ENCODE results near the gene MCL1. TPM values are rescaled to one million over a fixed set of nuclear protein-coding genes. Genes with fewer than 3 reads are reported as not detected.

MCL1 gene
- total and polyA plus RNA-seq, 2 of the 13 experiments (the other 11 are each of a cell fraction or from before 2014, with no cell fraction given) = 69.5 to 125 TPM

DNA sequence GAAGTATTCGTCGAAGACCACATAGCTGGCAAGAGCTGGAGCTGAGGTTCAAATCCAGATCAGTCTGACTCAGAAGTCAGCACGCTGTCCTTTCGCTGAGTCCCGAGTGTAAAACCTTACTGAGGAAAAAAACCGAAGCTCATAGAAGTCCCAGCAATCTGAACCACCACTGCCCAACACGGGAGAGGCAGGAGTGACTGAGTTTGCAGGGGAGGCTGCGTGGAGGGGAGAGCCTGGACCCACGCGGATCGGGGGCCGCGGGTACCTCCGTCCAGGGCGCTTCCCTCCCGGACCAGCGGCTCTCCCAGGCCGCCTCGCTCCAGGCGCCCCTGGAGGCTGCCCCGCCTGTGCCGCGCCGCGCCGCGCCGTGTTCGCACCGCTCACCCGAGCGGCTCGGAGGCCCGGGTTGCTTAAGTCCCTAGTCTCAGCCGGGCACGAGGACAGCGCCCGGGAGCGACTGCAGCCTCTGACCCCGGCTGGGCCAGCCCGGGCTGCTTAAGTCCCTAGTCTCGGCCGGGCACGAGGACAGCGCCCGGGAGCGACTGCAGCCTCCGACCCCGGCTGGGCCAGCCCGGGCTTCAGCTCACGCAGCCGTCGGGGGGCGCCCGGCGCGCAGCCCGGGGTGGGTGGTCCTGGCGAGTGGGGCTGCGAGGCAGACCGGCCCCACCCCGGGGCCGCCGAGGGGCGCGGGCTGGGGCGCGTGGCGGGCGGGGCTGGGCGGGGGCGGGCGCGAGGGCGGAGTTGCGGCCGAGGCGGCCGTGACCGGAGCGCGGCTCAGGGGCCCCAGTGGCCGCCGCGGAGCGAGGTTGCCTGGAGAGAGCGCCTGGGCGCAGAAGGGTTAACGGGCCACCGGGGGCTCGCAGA is 30.5 kb downstream of the MCL1 start, which contains the start of gene ADAMTSL4 (continued):
- TF ChIP-seq, protein P1, sequence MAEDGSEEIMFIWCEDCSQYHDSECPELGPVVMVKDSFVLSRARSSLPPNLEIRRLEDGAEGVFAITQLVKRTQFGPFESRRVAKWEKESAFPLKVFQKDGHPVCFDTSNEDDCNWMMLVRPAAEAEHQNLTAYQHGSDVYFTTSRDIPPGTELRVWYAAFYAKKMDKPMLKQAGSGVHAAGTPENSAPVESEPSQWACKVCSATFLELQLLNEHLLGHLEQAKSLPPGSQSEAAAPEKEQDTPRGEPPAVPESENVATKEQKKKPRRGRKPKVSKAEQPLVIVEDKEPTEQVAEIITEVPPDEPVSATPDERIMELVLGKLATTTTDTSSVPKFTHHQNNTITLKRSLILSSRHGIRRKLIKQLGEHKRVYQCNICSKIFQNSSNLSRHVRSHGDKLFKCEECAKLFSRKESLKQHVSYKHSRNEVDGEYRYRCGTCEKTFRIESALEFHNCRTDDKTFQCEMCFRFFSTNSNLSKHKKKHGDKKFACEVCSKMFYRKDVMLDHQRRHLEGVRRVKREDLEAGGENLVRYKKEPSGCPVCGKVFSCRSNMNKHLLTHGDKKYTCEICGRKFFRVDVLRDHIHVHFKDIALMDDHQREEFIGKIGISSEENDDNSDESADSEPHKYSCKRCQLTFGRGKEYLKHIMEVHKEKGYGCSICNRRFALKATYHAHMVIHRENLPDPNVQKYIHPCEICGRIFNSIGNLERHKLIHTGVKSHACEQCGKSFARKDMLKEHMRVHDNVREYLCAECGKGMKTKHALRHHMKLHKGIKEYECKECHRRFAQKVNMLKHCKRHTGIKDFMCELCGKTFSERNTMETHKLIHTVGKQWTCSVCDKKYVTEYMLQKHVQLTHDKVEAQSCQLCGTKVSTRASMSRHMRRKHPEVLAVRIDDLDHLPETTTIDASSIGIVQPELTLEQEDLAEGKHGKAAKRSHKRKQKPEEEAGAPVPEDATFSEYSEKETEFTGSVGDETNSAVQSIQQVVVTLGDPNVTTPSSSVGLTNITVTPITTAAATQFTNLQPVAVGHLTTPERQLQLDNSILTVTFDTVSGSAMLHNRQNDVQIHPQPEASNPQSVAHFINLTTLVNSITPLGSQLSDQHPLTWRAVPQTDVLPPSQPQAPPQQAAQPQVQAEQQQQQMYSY (CRISPR knock-in tag; IDR thresholded peaks at IDR 0.05) = peak; percentile 48; the same call in 1 of the 2 replicates
- TF ChIP-seq SIN3A (IDR thresholded peaks at IDR 0.05; ENCODE audit: borderline replicate concordance, low read depth, low read length) (0 out of 2 replicates have a peak, but pooled peaks have one; percentile 7), ZKSCAN8 (CRISPR knock-in tag; IDR thresholded peaks at IDR 0.05; ENCODE audit: borderline replicate concordance) (0 out of 2 replicates have a peak, but pooled peaks have one; percentile 35), ATF7-NPFF (CRISPR knock-in tag; IDR thresholded peaks at IDR 0.05; ENCODE audit: low read depth) (0 out of 2 replicates have a peak, but pooled peaks have one; percentile 54), SRY (CRISPR knock-in tag; IDR thresholded peaks at IDR 0.05) (peak; percentile 55), ZNF550 (CRISPR knock-in tag; IDR thresholded peaks at IDR 0.05; ENCODE audit: borderline replicate concordance) (no peak), ZNF616 (CRISPR knock-in tag; IDR thresholded peaks at IDR 0.05; ENCODE audit: low read depth) (peak; percentile 70; the same call in 1 of the 2 replicates), GATAD1 (CRISPR knock-in tag; IDR thresholded peaks at IDR 0.05) (0 out of 2 replicates have a peak, but pooled peaks have one; percentile 41), JUNB (CRISPR knock-in tag; IDR thresholded peaks at IDR 0.05; ENCODE audit: borderline replicate concordance) (no peak), ZNF3 (CRISPR knock-in tag; IDR thresholded peaks at IDR 0.05) (no peak), UBTF (CRISPR knock-in tag; IDR thresholded peaks at IDR 0.05) (peak; percentile 98), ZNF720 (CRISPR knock-in tag; IDR thresholded peaks at IDR 0.05) (no peak), FOXO1 (CRISPR knock-in tag; IDR thresholded peaks at IDR 0.05) (0 out of 2 replicates have a peak, but pooled peaks have one; percentile 10), ZNF709 (CRISPR knock-in tag; IDR thresholded peaks at IDR 0.05) (peak; percentile 40; the same call in 1 of the 2 replicates), ZNF563 (CRISPR knock-in tag; IDR thresholded peaks at IDR 0.05) (0 out of 2 replicates have a peak, but pooled peaks have one; percentile 75), ARNT2 (CRISPR knock-in tag; IDR thresholded peaks at IDR 0.05; ENCODE audit: low read depth) (peak; percentile 43; the same call in 1 of the 2 replicates)
